SK-N-SH treated with all-trans-retinoic acid at 6 μM for 48 hours (cell line): ENCODE data around the gene NBAS.

ENCODE experiments used
- ATAC-seq: fragments of 200-7000 bp; cut with Tn5 transposase; 3 replicates; pipeline ENCODE4 v1.9.1; 2020; ENCODE audit warnings: mild to moderate bottlenecking, moderate library complexity
- ARNTL ChIP-seq: fragments of 450-650 bp; formaldehyde crosslinking; IDR thresholded peaks from 2 replicates; pipeline ENCODE4 v1.5.0; 2020; ENCODE audit warnings: low read depth, mild to moderate bottlenecking, moderate library complexity, borderline replicate concordance
- BACH2 ChIP-seq: fragments of 250-450 bp; sonication (Bioruptor Pico); IDR thresholded peaks from 2 replicates; pipeline ENCODE4 v1.9.0; 2021; ENCODE audit warnings: mild to moderate bottlenecking, borderline replicate concordance
- CSDC2 ChIP-seq: fragments of 250-450 bp; sonication (Bioruptor Pico); IDR thresholded peaks from 2 replicates; pipeline ENCODE4 v1.5.0; 2020; ENCODE audit warnings: mild to moderate bottlenecking, moderate library complexity
- ESRRG ChIP-seq: fragments of 250-450 bp; sonication (Bioruptor Pico); IDR thresholded peaks from 2 replicates; pipeline ENCODE4 v1.6.1; 2021; ENCODE audit warnings: mild to moderate bottlenecking
- GLIS3 ChIP-seq: fragments of 250-450 bp; sonication (Bioruptor Pico); IDR thresholded peaks from 2 replicates; pipeline ENCODE4 v1.5.0; 2020; ENCODE audit warnings: mild to moderate bottlenecking, moderate library complexity
- ISL1 ChIP-seq: fragments of 250-450 bp; sonication (Bioruptor Pico); IDR thresholded peaks from 2 replicates; pipeline ENCODE4 v2.1.2; 2022; ENCODE audit warnings: mild to moderate bottlenecking, moderate library complexity
- OSR1 ChIP-seq: fragments of 250-450 bp; sonication (Bioruptor Pico); IDR thresholded peaks from 2 replicates; pipeline ENCODE4 v1.8.0; 2022; ENCODE audit warnings: moderate library complexity, mild to moderate bottlenecking, inconsistent platforms
- RARB ChIP-seq: fragments of 250-450 bp; sonication (Bioruptor Pico); IDR thresholded peaks from 2 replicates; pipeline ENCODE4 v1.8.0; 2021; ENCODE audit warnings: mild to moderate bottlenecking, moderate library complexity
- SNAI2 ChIP-seq: fragments of 250-450 bp; sonication (Bioruptor Pico); IDR thresholded peaks from 2 replicates; pipeline ENCODE4 v1.5.0; 2020; ENCODE audit warnings: mild to moderate bottlenecking, moderate library complexity
- TCF4 ChIP-seq: fragments of 250-450 bp; sonication (Bioruptor Pico); IDR thresholded peaks from 2 replicates; pipeline ENCODE4 v1.8.0; 2021; ENCODE audit warnings: mild to moderate bottlenecking, moderate library complexity, borderline replicate concordance
- TOX ChIP-seq: fragments of 250-450 bp; sonication (Bioruptor Pico); IDR thresholded peaks from 2 replicates; pipeline ENCODE4 v1.8.0; 2021; ENCODE audit warnings: mild to moderate bottlenecking, moderate library complexity, borderline replicate concordance
- TSHZ2 ChIP-seq: fragments of 250-450 bp; sonication (Bioruptor Pico); IDR thresholded peaks from 2 replicates; pipeline ENCODE4 v1.5.0; 2020; ENCODE audit warnings: mild to moderate bottlenecking, moderate library complexity
- ZC3H10 ChIP-seq: fragments of 250-450 bp; sonication (Bioruptor Pico); IDR thresholded peaks from 2 replicates; pipeline ENCODE4 v1.5.1; 2021; ENCODE audit warnings: mild to moderate bottlenecking, moderate library complexity
- ZFP3 ChIP-seq: fragments of 250-450 bp; sonication (Bioruptor Pico); IDR thresholded peaks from 2 replicates; pipeline ENCODE4 v1.5.0; 2020; ENCODE audit warnings: mild to moderate bottlenecking, moderate library complexity
- ZFP30 ChIP-seq: fragments of 450-650 bp; formaldehyde crosslinking; IDR thresholded peaks from 2 replicates; pipeline ENCODE4 v1.5.0; 2022; ENCODE audit warnings: mild to moderate bottlenecking, moderate library complexity
- ZNF565 ChIP-seq: fragments of 450-650 bp; formaldehyde crosslinking; conservative IDR thresholded peaks from 2 replicates; pipeline ENCODE4 v1.5.0; 2020; ENCODE audit warnings: low read depth, mild to moderate bottlenecking, moderate library complexity
- ZNF70 ChIP-seq: fragments of 450-650 bp; formaldehyde crosslinking; IDR thresholded peaks from 2 replicates; pipeline ENCODE4 v1.5.0; 2020; ENCODE audit warnings: mild to moderate bottlenecking, moderate library complexity
- ZNF8 ChIP-seq: fragments of 450-650 bp; formaldehyde crosslinking; IDR thresholded peaks from 2 replicates; pipeline ENCODE4 v1.5.0; 2020; ENCODE audit warnings: mild to moderate bottlenecking, moderate library complexity
- TF ChIP-seq, protein P1 (sequence below): fragments of 250-450 bp; sonication (Bioruptor Pico); IDR thresholded peaks from 2 replicates; pipeline ENCODE4 v1.5.1; 2020; ENCODE audit warnings: low read depth, mild to moderate bottlenecking, moderate library complexity
- TF ChIP-seq, protein P2 (sequence below): fragments of 250-450 bp; sonication (Bioruptor Pico); IDR thresholded peaks from 2 replicates; pipeline ENCODE4 v1.8.0; 2020; ENCODE audit warnings: mild to moderate bottlenecking, moderate library complexity, borderline replicate concordance
- TF ChIP-seq, protein P3 (sequence below): fragments of 250-450 bp; sonication (Bioruptor Pico); IDR thresholded peaks from 2 replicates; pipeline ENCODE4 v1.8.0; 2021; ENCODE audit warnings: low read depth, mild to moderate bottlenecking, moderate library complexity, borderline replicate concordance

NBAS gene

GRCh38 chr2:15187702-15188101, 373.4 kb downstream of the NBAS start (continued):
- TF ChIP-seq, protein P1, sequence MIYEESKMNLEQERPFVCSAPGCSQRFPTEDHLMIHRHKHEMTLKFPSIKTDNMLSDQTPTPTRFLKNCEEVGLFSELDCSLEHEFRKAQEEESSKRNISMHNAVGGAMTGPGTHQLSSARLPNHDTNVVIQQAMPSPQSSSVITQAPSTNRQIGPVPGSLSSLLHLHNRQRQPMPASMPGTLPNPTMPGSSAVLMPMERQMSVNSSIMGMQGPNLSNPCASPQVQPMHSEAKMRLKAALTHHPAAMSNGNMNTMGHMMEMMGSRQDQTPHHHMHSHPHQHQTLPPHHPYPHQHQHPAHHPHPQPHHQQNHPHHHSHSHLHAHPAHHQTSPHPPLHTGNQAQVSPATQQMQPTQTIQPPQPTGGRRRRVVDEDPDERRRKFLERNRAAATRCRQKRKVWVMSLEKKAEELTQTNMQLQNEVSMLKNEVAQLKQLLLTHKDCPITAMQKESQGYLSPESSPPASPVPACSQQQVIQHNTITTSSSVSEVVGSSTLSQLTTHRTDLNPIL (CRISPR knock-in tag): no peak
- TF ChIP-seq ESRRG (CRISPR knock-in tag) (no peak), TSHZ2 (CRISPR knock-in tag) (no peak), ARNTL (no peak), SNAI2 (CRISPR knock-in tag) (no peak), OSR1 (no peak), BACH2 (no peak)

- no peak for ATAC-seq
- TF ChIP-seq TOX (no peak), RARB (CRISPR knock-in tag) (no peak), ESRRG (CRISPR knock-in tag) (no peak), TSHZ2 (CRISPR knock-in tag) (no peak), ARNTL (no peak), ZFP3 (CRISPR knock-in tag) (no peak), ZNF70 (CRISPR knock-in tag) (no peak)
Observed at GRCh38 chr2:15186118-15186517, 375.0 kb downstream of the NBAS start.

DNA sequence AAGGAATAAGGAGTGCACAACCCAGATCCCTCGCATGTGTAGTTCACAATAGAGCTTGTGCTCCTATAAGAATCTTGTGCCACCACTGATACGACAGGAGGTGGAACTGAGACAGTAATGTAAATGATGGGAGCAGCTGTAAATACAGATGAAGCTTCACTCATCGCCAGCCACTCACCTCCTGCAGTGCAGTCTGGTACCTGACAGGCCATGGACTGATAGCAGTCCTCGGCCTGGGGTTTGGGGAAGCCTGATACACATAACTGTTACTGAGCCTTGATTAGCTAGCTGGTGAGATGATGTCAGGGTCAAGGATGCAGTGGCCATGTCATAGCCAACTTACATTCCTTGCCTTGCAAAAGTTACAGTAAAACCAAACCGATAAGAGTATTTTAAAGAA, 376.6 kb downstream of the NBAS start:
- TF ChIP-seq TCF4 (CRISPR knock-in tag) (no peak), ZC3H10 (CRISPR knock-in tag) (no peak), CSDC2 (no peak), RARB (CRISPR knock-in tag) (no peak), ARNTL (no peak), TSHZ2 (CRISPR knock-in tag) (no peak), GLIS3 (no peak), ISL1 (CRISPR knock-in tag) (no peak)
- no peak for ATAC-seq

DNA sequence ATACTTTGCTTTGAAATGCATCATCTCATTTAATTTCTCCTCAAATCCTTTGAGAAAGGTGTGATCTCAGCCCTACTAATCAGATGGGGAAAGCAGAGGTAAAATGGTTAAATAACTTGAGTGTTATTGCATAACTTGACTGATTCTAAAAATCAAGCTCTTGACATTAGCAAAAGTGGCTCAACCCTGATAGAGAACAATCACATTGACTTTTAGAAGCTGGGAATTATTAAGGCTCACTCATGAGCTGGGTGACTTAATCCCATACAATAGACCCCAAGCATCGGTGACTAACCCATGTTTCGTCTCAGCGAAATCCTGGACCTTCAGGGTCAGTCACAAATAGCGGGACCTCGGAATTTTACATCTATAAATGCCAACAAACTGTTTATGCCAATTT, 378.9 kb downstream of the NBAS start:
- ATAC-seq: no peak
- TF ChIP-seq BACH2: no peak
- TF ChIP-seq ZFP30 (CRISPR knock-in tag): no peak
- TF ChIP-seq TOX: no peak
- no peak for TF ChIP-seq ISL1 (CRISPR knock-in tag)
- no peak for TF ChIP-seq ZC3H10 (CRISPR knock-in tag)
- no peak for TF ChIP-seq ZNF70 (CRISPR knock-in tag)
- TF ChIP-seq ZNF8 (CRISPR knock-in tag): no peak
- TF ChIP-seq ZFP3 (CRISPR knock-in tag): no peak
- TF ChIP-seq, protein P2, sequence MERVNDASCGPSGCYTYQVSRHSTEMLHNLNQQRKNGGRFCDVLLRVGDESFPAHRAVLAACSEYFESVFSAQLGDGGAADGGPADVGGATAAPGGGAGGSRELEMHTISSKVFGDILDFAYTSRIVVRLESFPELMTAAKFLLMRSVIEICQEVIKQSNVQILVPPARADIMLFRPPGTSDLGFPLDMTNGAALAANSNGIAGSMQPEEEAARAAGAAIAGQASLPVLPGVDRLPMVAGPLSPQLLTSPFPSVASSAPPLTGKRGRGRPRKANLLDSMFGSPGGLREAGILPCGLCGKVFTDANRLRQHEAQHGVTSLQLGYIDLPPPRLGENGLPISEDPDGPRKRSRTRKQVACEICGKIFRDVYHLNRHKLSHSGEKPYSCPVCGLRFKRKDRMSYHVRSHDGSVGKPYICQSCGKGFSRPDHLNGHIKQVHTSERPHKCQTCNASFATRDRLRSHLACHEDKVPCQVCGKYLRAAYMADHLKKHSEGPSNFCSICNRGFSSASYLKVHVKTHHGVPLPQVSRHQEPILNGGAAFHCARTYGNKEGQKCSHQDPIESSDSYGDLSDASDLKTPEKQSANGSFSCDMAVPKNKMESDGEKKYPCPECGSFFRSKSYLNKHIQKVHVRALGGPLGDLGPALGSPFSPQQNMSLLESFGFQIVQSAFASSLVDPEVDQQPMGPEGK (CRISPR knock-in tag): no peak
- TF ChIP-seq, protein P3, sequence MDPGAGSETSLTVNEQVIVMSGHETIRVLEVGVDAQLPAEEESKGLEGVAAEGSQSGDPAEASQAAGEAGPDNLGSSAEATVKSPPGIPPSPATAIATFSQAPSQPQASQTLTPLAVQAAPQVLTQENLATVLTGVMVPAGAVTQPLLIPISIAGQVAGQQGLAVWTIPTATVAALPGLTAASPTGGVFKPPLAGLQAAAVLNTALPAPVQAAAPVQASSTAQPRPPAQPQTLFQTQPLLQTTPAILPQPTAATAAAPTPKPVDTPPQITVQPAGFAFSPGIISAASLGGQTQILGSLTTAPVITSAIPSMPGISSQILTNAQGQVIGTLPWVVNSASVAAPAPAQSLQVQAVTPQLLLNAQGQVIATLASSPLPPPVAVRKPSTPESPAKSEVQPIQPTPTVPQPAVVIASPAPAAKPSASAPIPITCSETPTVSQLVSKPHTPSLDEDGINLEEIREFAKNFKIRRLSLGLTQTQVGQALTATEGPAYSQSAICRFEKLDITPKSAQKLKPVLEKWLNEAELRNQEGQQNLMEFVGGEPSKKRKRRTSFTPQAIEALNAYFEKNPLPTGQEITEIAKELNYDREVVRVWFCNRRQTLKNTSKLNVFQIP (CRISPR knock-in tag): no peak
- no peak for TF ChIP-seq ZNF565 (CRISPR knock-in tag)
- no peak for TF ChIP-seq CSDC2
- TF ChIP-seq, protein P1 (CRISPR knock-in tag): no peak
- TF ChIP-seq TCF4 (CRISPR knock-in tag): no peak
